HepG2 (cell line): ENCODE results near the gene CCT7. TPM values are rescaled to one million over a fixed set of nuclear protein-coding genes. Genes with fewer than 3 reads are reported as not detected.
A peak's percentile ranks its signal among the peaks of the same experiment; 100 is the strongest.

Source experiments
- CEBPB ChIP-seq: IDR thresholded peaks from 2 replicates; pipeline ENCODE4 v1.6.1; 2011; ENCODE audit warnings: low read depth, low read length, improper control_type of control experiment, borderline replicate concordance
- GTF3A ChIP-seq: sonication (generic); formaldehyde crosslinking; conservative IDR thresholded peaks from 2 replicates; pipeline ENCODE4 v1.4.0; 2020; ENCODE audit warnings: mild to moderate bottlenecking, missing genetic modification reagents
- HNRNPLL ChIP-seq: fragments of 200-400 bp; formaldehyde crosslinking; IDR thresholded peaks from 2 replicates; pipeline ENCODE4 v1.6.1; 2017; ENCODE audit warnings: mild to moderate bottlenecking, low read depth, low read length; ENCODE audit not compliant: poor library complexity, severe bottlenecking
- HOXA3 ChIP-seq: sonication (generic); formaldehyde crosslinking; IDR thresholded peaks from 2 replicates; pipeline ENCODE4 v1.5.0; 2020; ENCODE audit warnings: missing genetic modification reagents
- IRF1 ChIP-seq: sonication (generic); formaldehyde crosslinking; IDR thresholded peaks from 2 replicates; pipeline ENCODE4 v1.4.0; 2020; ENCODE audit warnings: low read depth, mild to moderate bottlenecking, missing genetic modification reagents
- KDM4B ChIP-seq: sonication (generic); formaldehyde crosslinking; IDR thresholded peaks from 2 replicates; pipeline ENCODE4 v1.4.0; 2020; ENCODE audit warnings: missing genetic modification reagents
- MATR3 ChIP-seq: sonication (generic); formaldehyde crosslinking; IDR thresholded peaks from 2 replicates; pipeline ENCODE4 v1.4.0; 2020; ENCODE audit warnings: missing genetic modification reagents
- MAZ ChIP-seq, 2 experiments: sonication (generic) in 1 of 2; formaldehyde crosslinking in 1 of 2; IDR thresholded peaks; 2 replicates each; pipeline versions ENCODE4 v1.5.0 to v1.6.1; 2012 to 2020; ENCODE audit warnings: low read depth in 2 of 2, mild to moderate bottlenecking in 2 of 2, borderline replicate concordance in 1 of 2, improper control_type of control experiment in 1 of 2, low read length in 1 of 2, missing genetic modification reagents in 1 of 2, moderate library complexity in 1 of 2
- MTF1 ChIP-seq: sonication (generic); formaldehyde crosslinking; IDR thresholded peaks from 2 replicates; pipeline ENCODE4 v1.5.0; 2020; ENCODE audit warnings: missing genetic modification reagents
- PHF8 ChIP-seq: sonication (generic); formaldehyde crosslinking; IDR thresholded peaks from 2 replicates; pipeline ENCODE4 v1.5.0; 2020; ENCODE audit warnings: missing genetic modification reagents
- PRDM10 ChIP-seq: sonication (generic); formaldehyde crosslinking; IDR thresholded peaks from 2 replicates; pipeline ENCODE4 v1.4.0; 2020; ENCODE audit warnings: low read depth, missing genetic modification reagents
- SALL1 ChIP-seq: sonication (generic); formaldehyde crosslinking; IDR thresholded peaks from 2 replicates; pipeline ENCODE4 v1.8.0; 2022; ENCODE audit warnings: mild to moderate bottlenecking, missing genetic modification reagents
- SCMH1 ChIP-seq: sonication (generic); formaldehyde crosslinking; IDR thresholded peaks from 2 replicates; pipeline ENCODE4 v1.9.0; 2021; ENCODE audit warnings: missing genetic modification reagents, mild to moderate bottlenecking, borderline replicate concordance
- SMC3 ChIP-seq: IDR thresholded peaks from 2 replicates; pipeline ENCODE4 v1.6.1; 2011; ENCODE audit warnings: low read length, improper control_type of control experiment
- SNAI1 ChIP-seq: sonication (generic); formaldehyde crosslinking; IDR thresholded peaks from 2 replicates; pipeline ENCODE4 v1.5.0; 2020; ENCODE audit warnings: mild to moderate bottlenecking, missing genetic modification reagents, borderline replicate concordance
- SP140L ChIP-seq: sonication (generic); formaldehyde crosslinking; IDR thresholded peaks from 2 replicates; pipeline ENCODE4 v1.4.0; 2020; ENCODE audit warnings: missing genetic modification reagents, borderline replicate concordance
- SSRP1 ChIP-seq: IDR thresholded peaks from 2 replicates; pipeline ENCODE4 v1.6.1; 2016; ENCODE audit warnings: control low read depth
- UBTF ChIP-seq: sonication (generic); formaldehyde crosslinking; IDR thresholded peaks from 2 replicates; pipeline ENCODE4 v1.4.0; 2020; ENCODE audit warnings: mild to moderate bottlenecking, missing genetic modification reagents
- ZNF343 ChIP-seq: sonication (generic); formaldehyde crosslinking; IDR thresholded peaks from 2 replicates; pipeline ENCODE4 v1.4.0; 2020; ENCODE audit warnings: mild to moderate bottlenecking, missing genetic modification reagents
- ZNF367 ChIP-seq: sonication (generic); formaldehyde crosslinking; IDR thresholded peaks from 2 replicates; pipeline ENCODE4 v1.4.0; 2020; ENCODE audit warnings: missing genetic modification reagents, borderline replicate concordance
- ZNF431 ChIP-seq: sonication (generic); formaldehyde crosslinking; IDR thresholded peaks from 2 replicates; pipeline ENCODE4 v1.9.0; 2022; ENCODE audit warnings: missing genetic modification reagents, low read depth, mild to moderate bottlenecking, borderline replicate concordance
- ZNF546 ChIP-seq: sonication (generic); formaldehyde crosslinking; conservative IDR thresholded peaks from 2 replicates; pipeline ENCODE4 v1.8.1; 2023; ENCODE audit warnings: mild to moderate bottlenecking, missing genetic modification reagents
- polyA plus RNA-seq, 8 experiments: library from polyadenylated mRNA; depleted of rRNA in 3 of 8; stranded (reverse) in 7 of 8; unstranded in 1 of 8; fragments of >200 nt; fragmentation: Illumina TruSeq in 4 of 8; extraction: Trizol in 4 of 8; gene quantifications; 2 replicates each; pipeline versions ENCODE4 v1.2.1 to v1.2.3, GENCODE V29; 2011 to 2016; ENCODE audit warnings: low read depth in 4 of 8, missing spikeins in 1 of 8, mixed read lengths in 1 of 8; ENCODE audit not compliant: insufficient read depth in 1 of 8
- total RNA-seq, 5 experiments: library from RNA; depleted of rRNA; stranded (reverse); fragments of >200 nt; fragmentation: Illumina TruSeq; extraction: Trizol; gene quantifications; 2 replicates each; pipeline ENCODE4 v1.2.3, GENCODE V29; 2016; ENCODE audit warnings: low read depth in 1 of 5

Gene CCT7
- total and polyA plus RNA-seq, 2 of the 13 experiments (the other 11 are each of a cell fraction or from before 2014, with no cell fraction given): 347 to 517 TPM

- TF ChIP-seq UBTF (CRISPR knock-in tag) (peak; percentile 97), SSRP1 (no peak), SMC3 (peak; percentile 5; the same call in 1 of the 2 replicates), PHF8 (CRISPR knock-in tag) (peak; percentile 99), ZNF431 (CRISPR knock-in tag) (peak; percentile 90; the same call in 1 of the 2 replicates), MTF1 (CRISPR knock-in tag) (no peak; the same call in 1 of the 2 replicates), GTF3A (CRISPR knock-in tag) (peak; percentile 36; the same call in 1 of the 2 replicates), SCMH1 (CRISPR knock-in tag) (no peak), ZNF367 (peak; percentile 59; the same call in 1 of the 2 replicates), PRDM10 (CRISPR knock-in tag) (peak; percentile 69; the same call in 1 of the 2 replicates), IRF1 (peak; percentile 76; the same call in 1 of the 2 replicates), CEBPB (no peak), ZNF343 (CRISPR knock-in tag) (peak; percentile 84; the same call in 1 of the 2 replicates), HNRNPLL (peak; percentile 65), SALL1 (peak; percentile 89), KDM4B (CRISPR knock-in tag) (peak; percentile 83; the same call in 1 of the 2 replicates), SP140L (CRISPR knock-in tag) (peak; percentile 36; the same call in 1 of the 2 replicates), MATR3 (CRISPR knock-in tag) (no peak; the same call in 1 of the 2 replicates), MAZ (IDR thresholded peaks at IDR 0.05; ENCODE audit: borderline replicate concordance, low read depth, low read length) (peak; percentile 26; the same call in 1 of the 2 replicates), MAZ (CRISPR knock-in tag; IDR thresholded peaks at IDR 0.05; ENCODE audit: low read depth) (peak; percentile 69), ZNF546 (peak; percentile 58; the same call in 1 of the 2 replicates), HOXA3 (CRISPR knock-in tag) (peak; percentile 90), SNAI1 (CRISPR knock-in tag) (no peak; the same call in 1 of the 2 replicates)
These were observed at the start of gene CCT7 (continued) for GRCh38 chr2:73233932-73234832.
